DND-41 (cell line): Measurements from ENCODE around the gene KRTAP12-2.

Source experiments
- ATAC-seq: fragments of 200-7000 bp; cut with Tn5 transposase; 3 replicates; pipeline ENCODE4 v1.9.1; 2021; ENCODE audit warnings: low read depth; ENCODE audit not compliant: insufficient read depth
- DNase-seq: peaks from one replicate; pipeline ENCODE4 v3.0.0-alpha.2; 2020
- H2AFZ ChIP-seq: 2 replicates; pipeline ENCODE4 v1.6.0; 2012; ENCODE audit warnings: low read depth, low read length
- H3K27ac ChIP-seq: 2 replicates; pipeline ENCODE4 v1.5.1; 2012; ENCODE audit warnings: low read length, inconsistent platforms
- H3K27me3 ChIP-seq: fragments of 200-600 bp; sonication (generic); 2 replicates; pipeline ENCODE4 v1.6.0; 2012; ENCODE audit warnings: low read length, mild to moderate bottlenecking, inconsistent platforms; ENCODE audit not compliant: insufficient read depth, poor library complexity
- H3K36me3 ChIP-seq: 2 replicates; pipeline ENCODE4 v1.5.1; 2012; ENCODE audit warnings: low read length, inconsistent platforms; ENCODE audit not compliant: insufficient read depth
- H3K4me1 ChIP-seq: 2 replicates; pipeline ENCODE4 v1.5.1; 2012; ENCODE audit warnings: mild to moderate bottlenecking, low read length; ENCODE audit not compliant: insufficient read depth
- H3K4me2 ChIP-seq: 2 replicates; pipeline ENCODE4 v1.6.0; 2012; ENCODE audit warnings: mild to moderate bottlenecking, moderate library complexity, low read length, inconsistent platforms; ENCODE audit not compliant: insufficient read depth
- H3K4me3 ChIP-seq, 2 experiments: fragments of 200-600 bp in 1 of 2; shearing (Covaris generic) in 1 of 2; 2 replicates each; pipeline ENCODE4 v1.5.1; 2012 to 2016; ENCODE audit warnings: inconsistent platforms in 2 of 2, low read length in 2 of 2, mild to moderate bottlenecking in 2 of 2, low read depth in 1 of 2, moderate library complexity in 1 of 2
- H3K79me2 ChIP-seq: 2 replicates; pipeline ENCODE4 v1.6.0; 2012; ENCODE audit warnings: low read length, inconsistent platforms; ENCODE audit not compliant: insufficient read depth
- H3K9ac ChIP-seq: 2 replicates; pipeline ENCODE4 v1.6.0; 2012; ENCODE audit warnings: low read depth, mild to moderate bottlenecking, inconsistent platforms, low read length, moderate library complexity
- H3K9me3 ChIP-seq: 2 replicates; pipeline ENCODE4 v1.5.1; 2012; ENCODE audit warnings: low read length, moderate library complexity, mild to moderate bottlenecking, inconsistent platforms; ENCODE audit not compliant: insufficient read depth, severe bottlenecking
- H4K20me1 ChIP-seq: 2 replicates; pipeline ENCODE4 v1.6.0; 2012; ENCODE audit warnings: low read length; ENCODE audit not compliant: insufficient read depth
- EZH2 ChIP-seq: IDR thresholded peaks from 3 replicates; pipeline ENCODE4 v1.6.1; 2012; ENCODE audit warnings: borderline replicate concordance, low read depth, mild to moderate bottlenecking, moderate library complexity, low read length, inconsistent platforms; ENCODE audit not compliant: severe bottlenecking
- TF ChIP-seq, protein P1 (sequence below): IDR thresholded peaks from 2 replicates; pipeline ENCODE4 v1.5.1; 2012; ENCODE audit warnings: borderline replicate concordance, low read length, moderate library complexity, mild to moderate bottlenecking; ENCODE audit not compliant: poor library complexity, severe bottlenecking; ENCODE audit errors: extremely low read depth

The KRTAP12-2 gene

DNA sequence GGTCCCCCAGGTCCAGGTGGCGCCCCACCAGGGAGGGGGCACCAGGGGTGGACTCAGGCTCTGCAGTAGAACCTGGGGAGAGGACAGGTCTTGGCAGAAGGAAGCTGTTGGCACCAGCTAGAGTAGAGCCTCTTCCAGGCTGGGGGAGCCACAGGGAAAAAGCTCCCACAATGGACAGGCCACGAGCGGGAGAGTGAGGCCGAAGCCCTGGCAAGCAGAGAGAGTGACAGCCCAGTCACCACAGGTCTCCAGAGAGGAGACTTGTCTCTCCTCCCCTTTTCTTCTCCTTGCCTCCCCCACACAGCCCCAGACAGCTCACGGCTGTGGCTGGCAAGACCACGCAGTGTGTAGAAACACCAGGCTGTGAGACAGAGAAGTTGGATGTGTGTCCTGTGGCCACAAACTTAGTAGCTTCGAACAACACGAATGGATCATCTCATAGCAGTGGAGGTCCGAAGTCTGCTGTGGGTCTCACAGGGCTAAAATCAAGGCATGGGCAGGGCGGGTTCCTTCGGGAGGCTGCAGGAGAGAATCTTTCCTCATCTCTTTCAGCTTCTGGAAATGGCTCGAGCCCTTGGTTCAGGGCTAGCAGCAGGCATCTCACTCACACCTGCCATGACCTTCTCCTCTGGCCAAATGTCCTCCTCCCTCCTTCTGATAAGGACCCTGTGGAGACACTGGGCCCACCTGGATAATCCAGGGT lies 15.6 kb downstream of the KRTAP12-2 start:
- Histone ChIP-seq H3K4me2 (no peak overlapping the region), H3K4me1 (no peaks in the 10 kb centered on the region), H3K27ac (no peak overlapping the region), H3K9ac (no peak overlapping the region), H4K20me1 (no peaks in the 10 kb centered on the region), H3K27me3 (no peaks in the 10 kb centered on the region), H3K36me3 (no peaks in the 10 kb centered on the region), H3K4me3 (no peak overlapping the region), H3K79me2 (no peaks in the 10 kb centered on the region), H3K9me3 (peaks cover 2% of the 10 kb centered on the region), H2AFZ (no peak overlapping the region)
- no peak for DNase-seq
- ATAC-seq, result no peak
- TF ChIP-seq EZH2, result no peak
- TF ChIP-seq, protein P1, sequence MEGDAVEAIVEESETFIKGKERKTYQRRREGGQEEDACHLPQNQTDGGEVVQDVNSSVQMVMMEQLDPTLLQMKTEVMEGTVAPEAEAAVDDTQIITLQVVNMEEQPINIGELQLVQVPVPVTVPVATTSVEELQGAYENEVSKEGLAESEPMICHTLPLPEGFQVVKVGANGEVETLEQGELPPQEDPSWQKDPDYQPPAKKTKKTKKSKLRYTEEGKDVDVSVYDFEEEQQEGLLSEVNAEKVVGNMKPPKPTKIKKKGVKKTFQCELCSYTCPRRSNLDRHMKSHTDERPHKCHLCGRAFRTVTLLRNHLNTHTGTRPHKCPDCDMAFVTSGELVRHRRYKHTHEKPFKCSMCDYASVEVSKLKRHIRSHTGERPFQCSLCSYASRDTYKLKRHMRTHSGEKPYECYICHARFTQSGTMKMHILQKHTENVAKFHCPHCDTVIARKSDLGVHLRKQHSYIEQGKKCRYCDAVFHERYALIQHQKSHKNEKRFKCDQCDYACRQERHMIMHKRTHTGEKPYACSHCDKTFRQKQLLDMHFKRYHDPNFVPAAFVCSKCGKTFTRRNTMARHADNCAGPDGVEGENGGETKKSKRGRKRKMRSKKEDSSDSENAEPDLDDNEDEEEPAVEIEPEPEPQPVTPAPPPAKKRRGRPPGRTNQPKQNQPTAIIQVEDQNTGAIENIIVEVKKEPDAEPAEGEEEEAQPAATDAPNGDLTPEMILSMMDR, result no peak

DNA sequence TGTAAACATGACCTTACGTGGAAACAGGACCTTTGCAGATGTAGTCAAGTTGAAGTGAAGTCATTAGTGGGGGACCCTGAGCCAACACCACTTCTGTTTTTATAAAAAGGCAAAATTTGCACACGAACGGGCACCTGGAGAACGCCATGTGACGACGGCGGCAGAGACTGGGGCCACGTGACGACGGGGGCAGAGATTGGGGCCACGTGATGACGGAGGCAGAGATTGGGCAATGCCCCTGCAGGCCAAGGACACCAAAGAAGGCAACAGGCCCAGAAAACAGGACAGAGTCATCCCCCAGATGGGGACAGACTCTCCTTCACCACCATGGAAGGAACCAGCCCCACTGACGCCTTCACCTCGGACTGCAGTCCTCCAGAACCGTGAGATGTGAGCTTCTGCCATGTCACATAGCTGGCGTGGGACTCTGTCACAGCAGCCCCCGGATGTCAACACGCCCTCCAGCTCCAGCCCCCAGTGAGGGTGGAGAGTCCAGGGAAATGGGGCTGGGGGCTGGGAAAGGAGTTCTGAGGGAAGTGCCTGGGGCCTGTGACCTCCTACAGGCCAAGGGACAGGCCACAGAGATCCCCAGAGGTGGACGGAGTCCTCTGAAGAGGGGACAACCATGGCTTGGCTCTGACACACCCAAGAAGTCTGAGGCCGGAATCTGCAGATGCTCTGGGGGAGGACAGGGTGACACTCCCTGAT lies 16.3 kb downstream of the KRTAP12-2 start:
- Histone ChIP-seq H3K4me1 (no peaks in the 10 kb centered on the region), H4K20me1 (no peaks in the 10 kb centered on the region), H2AFZ (no peak overlapping the region), H3K4me2 (no peak overlapping the region), H3K79me2 (no peaks in the 10 kb centered on the region), H3K9me3 (no peaks in the 10 kb centered on the region), H3K9ac (no peak overlapping the region), H3K27ac (no peak overlapping the region), H3K4me3 (no peak overlapping the region), H3K27me3 (no peaks in the 10 kb centered on the region), H3K36me3 (no peaks in the 10 kb centered on the region)
- ATAC-seq, result no peak
- TF ChIP-seq, protein P1, result no peak
- TF ChIP-seq EZH2, result no peak
- no peak for DNase-seq

DNA sequence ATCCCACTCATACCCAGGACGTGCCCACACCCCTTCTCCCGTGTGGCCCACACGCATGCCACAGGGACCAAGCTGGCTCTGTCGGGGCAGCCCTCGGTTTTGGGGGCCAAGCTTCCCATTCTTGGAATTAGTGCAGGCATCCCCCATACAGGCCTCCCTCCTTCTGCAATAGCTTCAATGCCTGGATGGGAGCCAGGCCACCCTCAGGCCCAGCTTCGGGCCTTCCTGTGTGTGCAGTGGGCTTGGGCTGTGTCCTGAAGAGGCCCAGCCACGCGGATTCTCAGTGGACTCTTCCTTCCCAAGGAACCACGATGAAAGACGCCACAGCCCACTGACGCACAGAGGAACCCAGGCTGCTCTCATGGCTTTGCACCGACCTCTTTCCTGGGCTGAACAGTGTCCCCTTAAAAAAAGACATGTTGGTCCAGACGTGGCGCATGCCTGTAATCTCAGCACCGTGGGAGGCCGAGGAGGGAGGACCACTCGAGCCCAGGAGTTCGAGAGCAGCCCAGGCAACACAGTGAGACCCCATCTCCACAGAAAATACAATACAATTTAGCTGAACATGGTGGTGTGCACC lies 17.1 kb downstream of the KRTAP12-2 start:
- H3K27me3 ChIP-seq, result no peaks in the 10 kb centered on the region
- H3K4me3 ChIP-seq, result no peak overlapping the region
- H3K4me1 ChIP-seq, result no peaks in the 10 kb centered on the region
- H2AFZ ChIP-seq, result no peak overlapping the region
- H3K36me3 ChIP-seq, result no peaks in the 10 kb centered on the region
- no peak overlapping the region for H3K9ac ChIP-seq
- no peak for TF ChIP-seq EZH2
- TF ChIP-seq, protein P1, result no peak
- no peaks in the 10 kb centered on the region for H3K79me2 ChIP-seq
- DNase-seq, result no peak
- no peak overlapping the region for H3K4me2 ChIP-seq
- peaks cover 6% of the 10 kb centered on the region for H3K9me3 ChIP-seq
- ATAC-seq, result no peak
- no peaks in the 10 kb centered on the region for H4K20me1 ChIP-seq
- H3K27ac ChIP-seq, result no peak overlapping the region
